Smooth muscle cell (in vitro differentiated cells): Measurements from ENCODE around the gene OPRL1. TPM values are rescaled to one million over a fixed set of nuclear protein-coding genes. Genes with fewer than 3 reads are reported as not detected.

Experiments
- DNase-seq: peaks from one replicate; lab custom pipeline; 2025; ENCODE audit not compliant: unreplicated experiment; lab: John Stamatoyannopoulos, UW
- H2AFZ ChIP-seq: fragments of 200-600 bp; sonication (generic); 2 replicates; pipeline ENCODE4 v1.6.0; 2016; ENCODE audit warnings: antibody characterized with exemption, low read depth, mild to moderate bottlenecking
- H3F3A ChIP-seq: fragments of 200-600 bp; sonication (generic); 2 replicates; pipeline ENCODE4 v1.6.0; 2017; ENCODE audit warnings: antibody characterized with exemption, low read depth
- H3K27ac ChIP-seq: fragments of 200-600 bp; sonication (generic); 2 replicates; pipeline ENCODE4 v1.5.1; 2016; ENCODE audit warnings: low read depth, mild to moderate bottlenecking
- H3K27me3 ChIP-seq: fragments of 200-600 bp; sonication (generic); 2 replicates; pipeline ENCODE4 v1.6.1; 2016; ENCODE audit warnings: low read depth, mild to moderate bottlenecking
- H3K36me3 ChIP-seq: fragments of 200-600 bp; sonication (generic); 2 replicates; pipeline ENCODE4 v1.5.1; 2016; ENCODE audit warnings: low read depth
- H3K4me1 ChIP-seq: fragments of 200-600 bp; sonication (generic); 2 replicates; pipeline ENCODE4 v1.5.1; 2016; ENCODE audit warnings: low read depth
- H3K4me2 ChIP-seq: fragments of 200-600 bp; sonication (generic); 2 replicates; pipeline ENCODE4 v1.6.0; 2016; ENCODE audit warnings: mild to moderate bottlenecking
- H3K4me3 ChIP-seq: fragments of 200-600 bp; sonication (generic); 2 replicates; pipeline ENCODE4 v1.5.1; 2016; ENCODE audit warnings: mild to moderate bottlenecking
- H3K79me2 ChIP-seq: fragments of 200-600 bp; sonication (generic); 2 replicates; pipeline ENCODE4 v1.6.0; 2016; ENCODE audit warnings: low read depth, mild to moderate bottlenecking
- H3K9ac ChIP-seq: fragments of 200-600 bp; sonication (generic); 2 replicates; pipeline ENCODE4 v1.6.0; 2016; ENCODE audit warnings: low read depth
- H3K9me3 ChIP-seq: fragments of 200-600 bp; sonication (generic); replicated peaks from 2 replicates; pipeline ENCODE4 v1.5.1; 2016; ENCODE audit warnings: low read depth
- H4K20me1 ChIP-seq: fragments of 200-600 bp; sonication (generic); 2 replicates; pipeline ENCODE4 v1.6.0; 2016; ENCODE audit warnings: low read depth
- CTCF ChIP-seq: fragments of 200-600 bp; sonication (generic); IDR thresholded peaks from 2 replicates; pipeline ENCODE4 v1.5.1; 2017; ENCODE audit warnings: borderline replicate concordance, mild to moderate bottlenecking, antibody characterized with exemption; ENCODE audit not compliant: insufficient read depth, poor library complexity, severe bottlenecking
- WGBS: methylation state at CpG from one replicate; pipeline ENCODE4 v1.1.7; 2016; ENCODE audit warnings: low lambda C conversion rate; 5-methylcytosine and 5-hydroxymethylcytosine counted together
- polyA plus RNA-seq: library from polyadenylated mRNA; unstranded; fragments of >200 nt; fragmentation: Nextera tagmentation; extraction: Ambion mirVana; gene quantifications from 2 replicates; pipeline ENCODE4 v1.2.1, GENCODE V29; 2016
- total RNA-seq: library from RNA; depleted of rRNA; stranded (reverse); fragments of >200 nt; gene quantifications from 2 replicates; pipeline ENCODE4 v1.2.3, GENCODE V29; 2014

Gene OPRL1
- total and polyA plus RNA-seq, 2 experiments from 2014 or later: 3.1 to 6.4 TPM

- Histone ChIP-seq H3F3A (no peaks in the 10 kb centered on the region), H3K9me3 (no peaks in the 10 kb centered on the region), H3K4me1 (no peaks in the 10 kb centered on the region), H3K4me2 (no peak overlapping the region), H4K20me1 (no peaks in the 10 kb centered on the region), H3K79me2 (no peaks in the 10 kb centered on the region), H3K9ac (no peak overlapping the region), H3K4me3 (no peak overlapping the region), H3K36me3 (no peaks in the 10 kb centered on the region), H2AFZ (no peak overlapping the region), H3K27me3 (no peaks in the 10 kb centered on the region), H3K27ac (no peak overlapping the region)
- 92% methylated on average over 4 of the region's 4 CpGs for WGBS
- TF ChIP-seq CTCF: no peak
- no peak for DNase-seq
Observed at GRCh38 chr20:64095455-64095854, 15.6 kb downstream of the OPRL1 start.

GRCh38 chr20:64095927-64096326 is 16.0 kb downstream of the OPRL1 start:
- no peaks in the 10 kb centered on the region for H3K4me1 ChIP-seq
- no peak overlapping the region for H2AFZ ChIP-seq
- H3K79me2 ChIP-seq: no peaks in the 10 kb centered on the region
- H3K9me3 ChIP-seq: no peaks in the 10 kb centered on the region
- no peak for TF ChIP-seq CTCF
- H3K4me3 ChIP-seq: no peak overlapping the region
- peaks cover 3% of the 10 kb centered on the region for H3K27me3 ChIP-seq
- no peaks in the 10 kb centered on the region for H4K20me1 ChIP-seq
- H3K27ac ChIP-seq: no peak overlapping the region
- no peaks in the 10 kb centered on the region for H3F3A ChIP-seq
- no peak for DNase-seq
- no peak overlapping the region for H3K4me2 ChIP-seq
- WGBS: 89% methylated on average over 11 of the region's 11 CpGs
- H3K36me3 ChIP-seq: no peaks in the 10 kb centered on the region
- no peak overlapping the region for H3K9ac ChIP-seq

DNA sequence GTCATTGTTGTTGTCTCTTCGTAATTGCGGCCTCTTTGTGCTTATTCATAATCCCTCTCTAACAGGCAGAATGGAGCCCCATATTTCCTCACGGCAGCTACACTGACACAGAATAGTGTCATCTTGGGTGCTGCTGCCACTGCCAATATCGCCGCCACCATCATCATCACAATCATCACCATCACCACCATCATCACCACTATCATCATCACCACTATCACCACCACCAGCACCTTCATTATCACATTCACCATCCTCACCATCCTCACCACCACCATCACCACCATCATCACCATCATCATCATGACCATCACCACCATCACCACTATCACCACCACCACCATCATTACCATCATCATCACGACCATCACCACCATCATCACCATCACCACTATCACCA is 16.7 kb downstream of the OPRL1 start:
- Histone ChIP-seq H3K27me3 (peaks cover 9% of the 10 kb centered on the region), H3K4me1 (no peaks in the 10 kb centered on the region), H3K79me2 (no peaks in the 10 kb centered on the region), H3K9me3 (no peaks in the 10 kb centered on the region), H4K20me1 (no peaks in the 10 kb centered on the region), H3K9ac (no peak overlapping the region), H3K27ac (no peak overlapping the region), H3F3A (no peaks in the 10 kb centered on the region), H3K36me3 (no peaks in the 10 kb centered on the region), H2AFZ (no peak overlapping the region), H3K4me3 (no peak overlapping the region), H3K4me2 (no peak overlapping the region)
- no peak for DNase-seq
- 92% methylated on average over 6 of the region's 6 CpGs for WGBS
- TF ChIP-seq CTCF: no peak

DNA sequence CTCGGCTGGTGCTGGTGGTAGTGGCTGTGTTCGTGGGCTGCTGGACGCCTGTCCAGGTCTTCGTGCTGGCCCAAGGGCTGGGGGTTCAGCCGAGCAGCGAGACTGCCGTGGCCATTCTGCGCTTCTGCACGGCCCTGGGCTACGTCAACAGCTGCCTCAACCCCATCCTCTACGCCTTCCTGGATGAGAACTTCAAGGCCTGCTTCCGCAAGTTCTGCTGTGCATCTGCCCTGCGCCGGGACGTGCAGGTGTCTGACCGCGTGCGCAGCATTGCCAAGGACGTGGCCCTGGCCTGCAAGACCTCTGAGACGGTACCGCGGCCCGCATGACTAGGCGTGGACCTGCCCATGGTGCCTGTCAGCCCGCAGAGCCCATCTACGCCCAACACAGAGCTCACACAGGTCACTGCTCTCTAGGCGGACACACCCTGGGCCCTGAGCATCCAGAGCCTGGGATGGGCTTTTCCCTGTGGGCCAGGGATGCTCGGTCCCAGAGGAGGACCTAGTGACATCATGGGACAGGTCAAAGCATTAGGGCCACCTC is 18.7 kb downstream of the OPRL1 start:
- Histone ChIP-seq H3K9ac (no peak overlapping the region), H3F3A (no peaks in the 10 kb centered on the region), H3K27me3 (peaks cover 29% of the 10 kb centered on the region), H3K9me3 (no peaks in the 10 kb centered on the region), H4K20me1 (no peaks in the 10 kb centered on the region), H3K4me3 (no peak overlapping the region), H3K4me2 (no peak overlapping the region), H2AFZ (no peak overlapping the region), H3K79me2 (no peaks in the 10 kb centered on the region), H3K36me3 (no peaks in the 10 kb centered on the region), H3K4me1 (no peaks in the 10 kb centered on the region), H3K27ac (no peak overlapping the region)
- TF ChIP-seq CTCF: no peak
- 97% methylated on average over 28 of the region's 28 CpGs for WGBS
- DNase-seq: no peak
